Kidney (tissue), 14 donors: Measurements from ENCODE around the gene ST6GALNAC5. TPM values are rescaled to one million over a fixed set of nuclear protein-coding genes. Genes with fewer than 3 reads are reported as not detected.

Experiments used
- DNase-seq, 5 donors: peaks; one replicate each; pipeline ENCODE4 v3.0.0-alpha.2; 2013 to 2020
- FAIRE-seq: peaks from 2 replicates; lab custom pipeline; 2012; peaks lifted over from hg19 to GRCh38; lab: Jason Lieb, UNC
- H3K27ac ChIP-seq, 2 donors: one replicate each; pipeline ENCODE4 v1.7.0; 2013; ENCODE audit warnings: low read depth in 2 of 2, low read length in 2 of 2, inconsistent platforms in 1 of 2
- H3K27me3 ChIP-seq: one replicate; pipeline ENCODE4 v1.7.1; 2013; ENCODE audit warnings: low read length, inconsistent platforms; ENCODE audit not compliant: control insufficient read depth, insufficient read depth
- H3K36me3 ChIP-seq, 3 donors: one replicate each; pipeline versions ENCODE4 v1.7.0 to v1.7.1; 2013; ENCODE audit warnings: low read length in 3 of 3, control low read depth in 1 of 3, inconsistent platforms in 1 of 3; ENCODE audit not compliant: insufficient read depth in 3 of 3, control insufficient read depth in 2 of 3
- H3K4me1 ChIP-seq, 3 donors: one replicate each; pipeline versions ENCODE4 v1.7.0 to v1.7.1; 2013; ENCODE audit warnings: low read length in 3 of 3, inconsistent platforms in 1 of 3, low read depth in 1 of 3; ENCODE audit not compliant: control insufficient read depth in 2 of 3, insufficient read depth in 2 of 3
- H3K4me3 ChIP-seq, 3 donors: one replicate each; pipeline versions ENCODE4 v1.7.0 to v1.8.1; 2013; ENCODE audit warnings: low read length in 3 of 3, control low read depth in 1 of 3, inconsistent platforms in 1 of 3
- H3K9ac ChIP-seq, 3 donors: one replicate each; pipeline versions ENCODE4 v1.7.0 to v1.7.1; 2013; ENCODE audit warnings: low read length in 3 of 3, control low read depth in 1 of 3, inconsistent platforms in 1 of 3
- H3K9me3 ChIP-seq, 3 donors: one replicate each; pipeline versions ENCODE4 v1.7.0 to v1.7.1; 2013; ENCODE audit warnings: low read length in 3 of 3, control low read depth in 1 of 3, inconsistent platforms in 1 of 3; ENCODE audit not compliant: control insufficient read depth in 2 of 3, insufficient read depth in 1 of 3
- intact Hi-C: fragments of 100-400 bp; cut with DNase I; formaldehyde crosslinking; loops from one replicate; pipeline ENCODE4 v1.11.1; 2022
- polyA plus RNA-seq: library from polyadenylated mRNA; stranded (reverse); fragments of 350-450 nt; fragmentation: Illumina TruSeq; extraction: RNeasy Lipid Tissue Mini Kit (QIAGEN cat#74804); gene quantifications from one replicate; pipeline ENCODE4 v1.2.3, GENCODE V29; 2014; ENCODE audit warnings: low read depth, low replicate concordance; ENCODE audit not compliant: insufficient read depth
- total RNA-seq: library from RNA; stranded (reverse); fragmentation: NEBNext Ultra II Directional; extraction: Animal tissue kit (Norgen Biotek cat#: 25700); gene quantifications from one replicate; pipeline ENCODE4 v1.2.1, GENCODE V29; 2021
- TF ChIP-seq, protein P1 (sequence below): IDR thresholded peaks from 3 replicates; pipeline ENCODE4 v1.5.1; 2012; ENCODE audit warnings: mild to moderate bottlenecking, moderate library complexity, borderline replicate concordance; ENCODE audit not compliant: insufficient read depth; ENCODE audit errors: extremely low read depth
- donor health status: control.
- donor health status: control.
- donor health status: control.
- donor health status: control.
- donor health status: control.
- donor health status: DM: yes; HTN: yes; CAD: no.
- donor health status: Normal renal cell carcinoma (clear cell type).

Gene ST6GALNAC5
- total and polyA plus RNA-seq, 2 donors from 2014 or later: 0.34 to 0.50 TPM

DNA sequence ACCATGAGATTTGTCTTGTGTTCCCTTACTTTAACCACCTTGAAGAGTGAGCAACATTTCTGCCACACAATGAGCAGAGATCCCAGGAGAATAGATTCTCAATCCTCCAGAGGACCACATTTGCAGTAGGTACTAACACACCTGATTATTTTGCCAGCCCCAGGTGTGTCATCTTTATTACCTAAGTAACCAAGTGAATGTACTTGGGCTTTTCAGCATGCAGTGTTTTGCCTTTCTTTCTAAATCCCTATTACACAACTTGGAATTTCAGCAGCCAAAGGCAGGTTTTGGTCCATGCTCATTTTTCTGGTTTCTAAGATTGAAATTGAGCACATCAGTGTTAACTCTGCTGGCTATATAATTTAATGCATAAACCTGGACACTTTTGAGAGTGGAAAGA, 43.2 kb upstream of the ST6GALNAC5 start:
- DNase-seq: no peak
- intact Hi-C loops: no loop called here
- no peak for FAIRE-seq
- TF ChIP-seq, protein P1, sequence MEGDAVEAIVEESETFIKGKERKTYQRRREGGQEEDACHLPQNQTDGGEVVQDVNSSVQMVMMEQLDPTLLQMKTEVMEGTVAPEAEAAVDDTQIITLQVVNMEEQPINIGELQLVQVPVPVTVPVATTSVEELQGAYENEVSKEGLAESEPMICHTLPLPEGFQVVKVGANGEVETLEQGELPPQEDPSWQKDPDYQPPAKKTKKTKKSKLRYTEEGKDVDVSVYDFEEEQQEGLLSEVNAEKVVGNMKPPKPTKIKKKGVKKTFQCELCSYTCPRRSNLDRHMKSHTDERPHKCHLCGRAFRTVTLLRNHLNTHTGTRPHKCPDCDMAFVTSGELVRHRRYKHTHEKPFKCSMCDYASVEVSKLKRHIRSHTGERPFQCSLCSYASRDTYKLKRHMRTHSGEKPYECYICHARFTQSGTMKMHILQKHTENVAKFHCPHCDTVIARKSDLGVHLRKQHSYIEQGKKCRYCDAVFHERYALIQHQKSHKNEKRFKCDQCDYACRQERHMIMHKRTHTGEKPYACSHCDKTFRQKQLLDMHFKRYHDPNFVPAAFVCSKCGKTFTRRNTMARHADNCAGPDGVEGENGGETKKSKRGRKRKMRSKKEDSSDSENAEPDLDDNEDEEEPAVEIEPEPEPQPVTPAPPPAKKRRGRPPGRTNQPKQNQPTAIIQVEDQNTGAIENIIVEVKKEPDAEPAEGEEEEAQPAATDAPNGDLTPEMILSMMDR: no peak
- Histone ChIP-seq H3K36me3 (no peaks in the 10 kb centered on the region), H3K27me3 (no peaks in the 10 kb centered on the region), H3K4me1 (no peaks in the 10 kb centered on the region), H3K4me3 (no peak overlapping the region), H3K9me3 (no peaks in the 10 kb centered on the region), H3K27ac (no peak overlapping the region), H3K9ac (no peak overlapping the region)

DNA sequence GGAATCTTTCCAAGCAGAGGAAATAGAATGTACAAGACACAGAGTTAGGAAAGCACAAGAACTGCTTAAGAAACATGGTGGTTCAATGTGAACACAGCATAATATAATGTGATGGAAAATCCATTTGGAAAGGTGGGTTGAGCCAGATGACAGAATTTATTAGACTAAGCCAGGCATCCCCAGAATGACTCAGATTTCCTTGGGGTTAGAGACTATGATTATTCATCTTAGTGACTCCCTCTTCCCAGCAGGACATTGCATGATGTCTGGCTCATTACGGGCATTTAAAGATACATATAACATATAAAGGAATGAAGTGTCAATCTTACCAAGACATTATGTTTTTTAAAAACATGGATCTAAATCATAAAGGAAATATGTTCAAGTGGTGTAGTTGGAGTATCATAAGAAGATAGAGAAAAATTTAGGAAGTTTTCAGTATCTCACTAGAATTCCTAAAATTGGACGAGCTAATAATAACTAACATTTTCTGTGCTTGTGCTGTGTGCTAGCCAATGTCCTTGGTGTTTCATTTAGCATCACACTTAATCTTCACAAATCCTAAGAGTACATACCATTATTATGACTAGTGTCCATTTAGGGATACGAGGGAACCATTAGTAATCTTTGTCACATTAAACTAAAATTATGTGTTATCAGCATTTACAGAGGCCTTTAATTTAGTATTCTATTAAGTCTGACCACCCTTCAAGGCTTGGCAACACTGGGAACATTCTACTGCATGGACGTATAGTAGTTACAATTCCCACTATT, 41.0 kb upstream of the ST6GALNAC5 start:
- Histone ChIP-seq H3K9me3 (no peaks in the 10 kb centered on the region), H3K27ac (no peak overlapping the region), H3K4me1 (no peaks in the 10 kb centered on the region), H3K9ac (no peak overlapping the region), H3K36me3 (no peaks in the 10 kb centered on the region), H3K4me3 (no peak overlapping the region), H3K27me3 (no peaks in the 10 kb centered on the region)
- TF ChIP-seq, protein P1: no peak
- DNase-seq: no peak
- FAIRE-seq: no peak
- intact Hi-C loops: no loop called here

DNA sequence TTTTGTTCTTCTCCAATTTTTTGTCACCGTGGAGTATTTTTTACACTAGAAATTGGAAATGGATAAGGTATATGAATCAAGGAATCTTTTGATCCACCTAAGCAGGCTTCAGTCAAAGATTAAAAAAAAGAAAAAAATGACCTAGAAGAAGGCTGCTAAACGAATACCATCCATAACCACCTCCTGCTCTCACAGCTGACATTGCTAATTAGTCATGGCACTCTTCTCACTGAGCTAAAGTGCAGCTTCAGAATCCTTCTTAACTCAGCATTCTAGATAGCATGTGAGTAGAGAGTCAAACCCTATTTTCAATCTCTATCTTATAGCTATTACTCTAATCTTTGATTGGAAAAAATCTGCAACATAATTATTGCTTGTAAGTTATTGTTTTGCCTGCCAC, 40.2 kb upstream of the ST6GALNAC5 start:
- FAIRE-seq: no peak
- Histone ChIP-seq H3K9me3 (no peaks in the 10 kb centered on the region), H3K27ac (no peak overlapping the region), H3K4me3 (no peak overlapping the region), H3K27me3 (no peaks in the 10 kb centered on the region), H3K4me1 (no peaks in the 10 kb centered on the region), H3K36me3 (no peaks in the 10 kb centered on the region), H3K9ac (no peak overlapping the region)
- no peak for DNase-seq
- intact Hi-C loops: no loop called here
- TF ChIP-seq, protein P1: no peak

DNA sequence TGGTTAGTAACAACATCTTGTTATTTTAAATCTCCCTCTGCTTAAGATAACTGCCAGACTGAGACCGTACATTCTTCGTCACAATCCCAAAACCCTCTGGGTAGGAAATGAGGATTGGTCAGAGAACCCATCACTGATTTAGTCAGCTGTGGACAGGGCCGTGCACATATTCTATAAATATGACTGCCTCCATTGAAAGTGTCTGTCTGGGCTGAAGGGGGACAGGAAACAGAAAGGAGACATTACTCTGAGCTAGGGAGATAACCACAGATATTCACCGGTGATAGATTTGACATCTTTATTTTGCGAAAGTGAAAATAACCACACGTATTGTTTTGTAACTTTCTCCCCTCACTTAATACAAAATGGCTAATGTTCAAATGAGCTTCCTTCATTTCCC, 36.9 kb upstream of the ST6GALNAC5 start:
- DNase-seq: peak in 1 of 5 donors; percentile 8
- Histone ChIP-seq H3K4me3 (no peak overlapping the region), H3K4me1 (no peaks in the 10 kb centered on the region), H3K27ac (no peak overlapping the region), H3K9ac (no peak overlapping the region), H3K9me3 (no peaks in the 10 kb centered on the region), H3K27me3 (no peaks in the 10 kb centered on the region), H3K36me3 (no peaks in the 10 kb centered on the region)
- FAIRE-seq: no peak
- TF ChIP-seq, protein P1: no peak
- intact Hi-C loops: no loop called here
